Ovary (tissue), 10 donors: Measurements from ENCODE around the gene PCDH8. TPM values are rescaled to one million over a fixed set of nuclear protein-coding genes. Genes with fewer than 3 reads are reported as not detected.

Experiments
- DNase-seq, 5 donors: peaks; one replicate each; pipeline ENCODE4 v3.0.0-alpha.2; 2019 to 2020
- H3K27ac ChIP-seq, 2 donors: fragments of 200-600 bp; one replicate each; pipeline versions ENCODE4 v1.5.1 to v1.8.0; 2019 to 2022
- H3K27me3 ChIP-seq: fragments of 200-600 bp; one replicate; pipeline ENCODE4 v1.8.0; 2022
- H3K36me3 ChIP-seq: fragments of 200-600 bp; sonication (generic); one replicate; pipeline ENCODE4 v1.5.1; 2019
- H3K4me1 ChIP-seq: one replicate; pipeline ENCODE4 v1.8.1; 2013; ENCODE audit warnings: mild to moderate bottlenecking, moderate library complexity; ENCODE audit not compliant: insufficient read depth
- H3K4me3 ChIP-seq: fragments of 200-600 bp; sonication (generic); one replicate; pipeline ENCODE4 v1.5.1; 2017
- H3K9me3 ChIP-seq, 2 donors: fragments of 200-600 bp in 1 of 2; sonication (generic) in 1 of 2; one replicate each; pipeline versions ENCODE4 v1.5.1 to v1.8.1; 2013 to 2019; ENCODE audit warnings: mild to moderate bottlenecking in 1 of 2, moderate library complexity in 1 of 2
- EP300 ChIP-seq: sonication (generic); formaldehyde crosslinking; IDR thresholded peaks from one replicate; pipeline ENCODE4 v1.6.1; 2017; ENCODE audit warnings: antibody characterized with exemption
- POLR2A ChIP-seq: fragments of 450-650 bp; IDR thresholded peaks from one replicate; pipeline ENCODE4 v1.6.1; 2017; ENCODE audit warnings: antibody characterized with exemption, mild to moderate bottlenecking, moderate library complexity
- WGBS, 3 donors: extraction: QIAGEN DNeasy Blood & Tissue Kit in 1 of 3; methylation state at CpG; one replicate each; pipeline versions ENCODE4 v1.1.5 to v1.1.7; 2013 to 2017; 5-methylcytosine and 5-hydroxymethylcytosine counted together
- intact Hi-C, 4 donors: fragments of 100-400 bp; cut with DNase I; formaldehyde crosslinking; loops; one replicate each; pipeline versions ENCODE4 v1.11.0 to v1.15.1; 2022 to 2023
- long read RNA-seq, 3 donors: library from polyadenylated mRNA in 2 of 3; unstranded in 2 of 3; transcript quantifications; one replicate each; pipeline ENCODE4 v2.0.0 and lab custom pipeline, GENCODE V29; 2021 to 2026
- polyA plus RNA-seq, 2 donors: library from polyadenylated mRNA; stranded (reverse); fragments of 200-250 nt in 1 of 2; fragments of 350-450 nt in 1 of 2; fragmentation: Illumina TruSeq in 1 of 2; extraction: RNeasy Lipid Tissue Mini Kit (QIAGEN cat#74804) in 1 of 2; gene quantifications; one replicate each; pipeline ENCODE4 v1.2.3, GENCODE V29; 2013 to 2014
- total RNA-seq, 7 donors: library from RNA; depleted of rRNA in 2 of 7; stranded (reverse); fragments of >200 nt in 2 of 7; fragmentation: NEBNext Ultra II Directional in 3 of 7; extraction: Animal tissue kit (Norgen Biotek cat#: 25700) in 3 of 7; gene quantifications; one replicate each; pipeline versions ENCODE4 v1.1.0 to v1.2.4, GENCODE V29; 2016 to 2023
- TF ChIP-seq, protein P1 (sequence below), 3 donors: fragments of 450-650 bp in 2 of 3; fragments of 200-600 bp in 1 of 3; IDR thresholded peaks; one replicate each; pipeline versions ENCODE4 v1.5.1 to v1.8.0; 2016 to 2022; ENCODE audit warnings: antibody characterized with exemption in 3 of 3, mild to moderate bottlenecking in 1 of 3
- donor health status: DM: no; HTN: no; CAD: no; lungs with moderate emphysema.
- donor health status: DM: no; HTN: no; CAD: no.
- donor health status: Bipolar disorder and iron deficiency.
- donor health status: DM: yes; HTN: yes; CAD: no.
- donor health status: DM: no; HTN: no; CAD: no.
- donor health status: DM: yes; HTN: yes; CAD: no.

The PCDH8 gene, protein sequence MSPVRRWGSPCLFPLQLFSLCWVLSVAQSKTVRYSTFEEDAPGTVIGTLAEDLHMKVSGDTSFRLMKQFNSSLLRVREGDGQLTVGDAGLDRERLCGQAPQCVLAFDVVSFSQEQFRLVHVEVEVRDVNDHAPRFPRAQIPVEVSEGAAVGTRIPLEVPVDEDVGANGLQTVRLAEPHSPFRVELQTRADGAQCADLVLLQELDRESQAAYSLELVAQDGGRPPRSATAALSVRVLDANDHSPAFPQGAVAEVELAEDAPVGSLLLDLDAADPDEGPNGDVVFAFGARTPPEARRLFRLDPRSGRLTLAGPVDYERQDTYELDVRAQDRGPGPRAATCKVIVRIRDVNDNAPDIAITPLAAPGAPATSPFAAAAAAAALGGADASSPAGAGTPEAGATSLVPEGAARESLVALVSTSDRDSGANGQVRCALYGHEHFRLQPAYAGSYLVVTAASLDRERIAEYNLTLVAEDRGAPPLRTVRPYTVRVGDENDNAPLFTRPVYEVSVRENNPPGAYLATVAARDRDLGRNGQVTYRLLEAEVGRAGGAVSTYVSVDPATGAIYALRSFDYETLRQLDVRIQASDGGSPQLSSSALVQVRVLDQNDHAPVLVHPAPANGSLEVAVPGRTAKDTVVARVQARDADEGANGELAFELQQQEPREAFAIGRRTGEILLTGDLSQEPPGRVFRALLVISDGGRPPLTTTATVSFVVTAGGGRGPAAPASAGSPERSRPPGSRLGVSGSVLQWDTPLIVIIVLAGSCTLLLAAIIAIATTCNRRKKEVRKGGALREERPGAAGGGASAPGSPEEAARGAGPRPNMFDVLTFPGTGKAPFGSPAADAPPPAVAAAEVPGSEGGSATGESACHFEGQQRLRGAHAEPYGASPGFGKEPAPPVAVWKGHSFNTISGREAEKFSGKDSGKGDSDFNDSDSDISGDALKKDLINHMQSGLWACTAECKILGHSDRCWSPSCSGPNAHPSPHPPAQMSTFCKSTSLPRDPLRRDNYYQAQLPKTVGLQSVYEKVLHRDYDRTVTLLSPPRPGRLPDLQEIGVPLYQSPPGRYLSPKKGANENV
- total RNA-seq (not detected), polyA plus RNA-seq (under 1 TPM in 1 of 2 donors, not detected in 1; 0.06 TPM)
- long read RNA-seq, donor 1, result 0 reads
- long read RNA-seq, donor 2, full-length matches to known transcripts, result 2 of 2 reads
- long read RNA-seq, donor 2, partial matches to known transcripts, result 0 of 2 reads
- long read RNA-seq, donor 2, other reads (novel, unspliced or antisense), result 0 of 2 reads
- long read RNA-seq, donor 3, result 0 reads

DNA sequence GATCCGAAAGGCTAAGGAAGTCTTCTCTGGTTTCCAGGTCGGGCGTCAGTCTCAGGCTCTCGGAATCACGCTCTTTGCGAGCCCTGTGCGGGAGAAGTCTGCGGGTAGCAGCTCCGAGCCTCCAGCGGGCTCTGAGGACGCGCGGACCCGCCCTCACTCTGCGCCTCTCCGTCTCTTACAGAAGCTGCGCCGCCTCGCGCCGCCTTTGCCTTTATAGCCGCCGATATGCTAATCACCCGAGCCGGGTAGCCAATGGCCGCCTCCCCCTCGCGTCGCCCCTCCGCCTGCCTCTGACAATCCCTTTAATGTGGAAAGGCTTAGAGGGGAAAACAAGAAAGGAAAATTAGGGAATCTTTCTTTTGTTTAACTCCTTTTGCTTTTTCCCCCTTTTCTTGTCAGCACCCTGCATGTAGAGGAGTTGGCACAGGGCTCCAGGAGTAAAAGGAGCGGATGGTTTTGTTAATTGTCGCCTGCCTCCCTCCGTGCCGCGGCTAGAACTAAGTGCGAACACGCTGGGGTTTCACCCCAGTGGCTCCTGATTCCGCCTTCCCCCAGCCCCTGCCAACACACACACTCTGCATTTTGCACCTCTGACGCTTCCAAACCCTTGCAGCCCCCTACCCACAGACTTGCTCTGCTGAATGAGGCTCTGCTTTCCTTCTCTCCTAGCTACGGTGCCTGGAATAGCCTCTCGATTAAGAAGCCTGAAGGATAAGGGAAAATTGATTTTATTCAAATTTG is at the start of gene PCDH8:
Gene PCDH8 (minus strand): TSS at position 186 of the 741 bp plus-strand sequence. CDS start 204 bp downstream, outside the sequence.
- H3K9me3 ChIP-seq, result peaks cover 0 to 25% of the 10 kb centered on the region in 2 donors
- 1 to 2% (median 1%) methylated on average over 40 to 41 of the region's 41 CpGs for WGBS, 3 donors
- no peak within 1 kb of the TSS for H3K27ac ChIP-seq
- TF ChIP-seq POLR2A, result no peak
- TF ChIP-seq, protein P1, sequence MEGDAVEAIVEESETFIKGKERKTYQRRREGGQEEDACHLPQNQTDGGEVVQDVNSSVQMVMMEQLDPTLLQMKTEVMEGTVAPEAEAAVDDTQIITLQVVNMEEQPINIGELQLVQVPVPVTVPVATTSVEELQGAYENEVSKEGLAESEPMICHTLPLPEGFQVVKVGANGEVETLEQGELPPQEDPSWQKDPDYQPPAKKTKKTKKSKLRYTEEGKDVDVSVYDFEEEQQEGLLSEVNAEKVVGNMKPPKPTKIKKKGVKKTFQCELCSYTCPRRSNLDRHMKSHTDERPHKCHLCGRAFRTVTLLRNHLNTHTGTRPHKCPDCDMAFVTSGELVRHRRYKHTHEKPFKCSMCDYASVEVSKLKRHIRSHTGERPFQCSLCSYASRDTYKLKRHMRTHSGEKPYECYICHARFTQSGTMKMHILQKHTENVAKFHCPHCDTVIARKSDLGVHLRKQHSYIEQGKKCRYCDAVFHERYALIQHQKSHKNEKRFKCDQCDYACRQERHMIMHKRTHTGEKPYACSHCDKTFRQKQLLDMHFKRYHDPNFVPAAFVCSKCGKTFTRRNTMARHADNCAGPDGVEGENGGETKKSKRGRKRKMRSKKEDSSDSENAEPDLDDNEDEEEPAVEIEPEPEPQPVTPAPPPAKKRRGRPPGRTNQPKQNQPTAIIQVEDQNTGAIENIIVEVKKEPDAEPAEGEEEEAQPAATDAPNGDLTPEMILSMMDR (IDR thresholded peaks at IDR 0.05), result no peak
- TF ChIP-seq EP300, result no peak
- no peak within 1 kb of the TSS for H3K4me3 ChIP-seq
- intact Hi-C loops, result no loop called here
- H3K36me3 ChIP-seq, result no peaks in the 10 kb centered on the region
- H3K27me3 ChIP-seq, result peaks cover 10% of the 10 kb centered on the region
- peaks cover 6% of the 10 kb centered on the region for H3K4me1 ChIP-seq
- DNase-seq, result no peak

DNA sequence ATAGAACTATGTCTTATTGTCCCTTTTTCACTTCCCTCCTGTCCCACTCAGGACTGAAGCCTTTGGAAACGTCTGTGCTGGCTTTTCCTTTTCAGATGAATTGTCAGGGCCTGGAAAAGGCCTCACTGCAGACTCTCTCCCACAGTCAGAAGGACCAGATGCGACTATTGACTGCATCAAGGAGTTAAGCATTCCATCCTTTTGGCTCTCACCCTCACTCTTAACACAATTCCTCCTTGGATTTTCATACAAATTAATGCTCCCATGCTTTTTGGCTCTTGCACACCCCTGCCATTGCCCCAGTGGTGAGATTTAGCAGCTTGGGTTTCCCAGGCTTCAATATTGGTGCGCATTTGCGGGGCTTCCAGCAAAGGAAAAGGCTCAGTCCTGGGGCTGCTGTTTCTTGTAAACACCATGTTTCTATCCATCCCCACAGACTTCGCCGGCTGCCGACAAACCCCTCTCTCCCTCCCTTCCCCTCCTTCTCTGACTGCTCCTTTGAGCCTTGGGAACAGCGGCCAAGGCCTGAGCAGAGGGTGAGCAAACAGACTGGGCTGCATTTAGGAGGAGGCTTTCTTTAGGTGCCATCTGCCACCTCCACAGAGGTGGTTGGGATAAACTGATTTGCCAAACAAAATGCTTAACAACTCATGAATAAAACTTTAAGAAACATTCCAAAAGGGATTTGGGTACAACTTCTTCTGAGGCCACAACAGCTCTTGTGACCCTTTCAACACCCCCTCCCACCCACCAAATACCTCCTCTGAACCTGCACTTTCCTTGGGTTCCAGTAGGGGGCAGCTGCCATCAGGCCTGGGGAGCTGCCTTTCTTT is 48.6 kb upstream of the PCDH8 start:
- H3K9me3 ChIP-seq, result no peaks in the 10 kb centered on the region
- intact Hi-C loops, result no loop called here
- H3K27me3 ChIP-seq, result no peaks in the 10 kb centered on the region
- no peaks in the 10 kb centered on the region for H3K36me3 ChIP-seq
- TF ChIP-seq POLR2A (no peak), EP300 (no peak)
- TF ChIP-seq, protein P1 (IDR thresholded peaks at IDR 0.05), result no peak
- WGBS, 3 donors, result 21 to 38% (median 33%) methylated on average over 8 of the region's 8 CpGs
- no peak overlapping the region for H3K27ac ChIP-seq
- no peak overlapping the region for H3K4me3 ChIP-seq
- peaks cover 2% of the 10 kb centered on the region for H3K4me1 ChIP-seq
- DNase-seq, result peak in 1 of 5 donors; percentile 28

DNA sequence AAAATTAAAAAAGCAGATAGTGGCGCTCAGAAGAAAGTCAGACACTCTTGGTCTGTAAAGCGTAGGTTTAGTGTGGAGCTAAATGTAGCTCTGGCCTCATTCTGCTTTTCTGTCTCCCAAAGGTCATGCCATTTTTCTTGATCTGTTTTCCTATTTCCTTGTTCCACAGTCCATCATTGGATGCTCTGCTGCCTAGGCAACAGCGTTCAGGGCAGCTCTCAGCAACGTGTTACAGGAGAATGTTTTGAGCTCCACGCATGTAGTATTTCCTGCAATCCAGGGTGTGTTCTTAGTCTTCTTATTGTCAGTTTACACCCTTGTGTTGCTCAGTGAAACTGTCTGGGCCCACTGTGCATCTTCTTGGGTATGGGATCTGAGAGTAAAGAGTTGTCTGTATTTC is 46.0 kb upstream of the PCDH8 start:
- intact Hi-C loops, result no loop called here

DNA sequence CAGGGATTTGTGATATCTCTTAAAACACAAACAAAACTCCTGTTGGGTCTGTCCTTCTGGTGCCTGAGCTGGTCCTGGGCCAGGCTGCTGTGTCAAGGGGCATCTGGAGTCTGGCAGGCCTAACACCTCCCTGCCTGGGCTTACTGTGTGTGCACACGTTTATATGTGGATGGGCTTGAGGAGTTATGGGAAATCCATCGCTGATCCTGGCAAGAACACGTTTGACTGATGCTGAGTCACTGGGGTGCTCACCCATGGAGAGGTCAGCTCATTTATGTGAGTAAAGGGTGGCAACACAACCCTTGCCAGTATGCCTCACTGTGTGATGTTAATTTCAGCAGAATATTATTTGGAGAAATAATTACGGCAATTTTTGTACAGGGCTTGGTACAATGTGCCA is 44.5 kb upstream of the PCDH8 start:
- peaks cover 2% of the 10 kb centered on the region for H3K4me1 ChIP-seq
- no peak for DNase-seq
- no peaks in the 10 kb centered on the region for H3K36me3 ChIP-seq
- H3K27me3 ChIP-seq, result no peaks in the 10 kb centered on the region
- no peaks in the 10 kb centered on the region for H3K9me3 ChIP-seq
- intact Hi-C loops, result no loop called here
- WGBS, 3 donors, result 60 to 67% (median 67%) methylated on average over 4 of the region's 4 CpGs
- no peak overlapping the region for H3K4me3 ChIP-seq
- TF ChIP-seq POLR2A, result no peak
- TF ChIP-seq, protein P1 (IDR thresholded peaks at IDR 0.05), result no peak
- no peak for TF ChIP-seq EP300
- H3K27ac ChIP-seq, result no peak overlapping the region

More for the DNA sequence above, 46.0 kb upstream of the PCDH8 start:
- DNase-seq, result no peak
- Histone ChIP-seq H3K27me3 (no peaks in the 10 kb centered on the region), H3K4me1 (peaks cover 2% of the 10 kb centered on the region), H3K36me3 (no peaks in the 10 kb centered on the region), H3K4me3 (no peak overlapping the region), H3K27ac (no peak overlapping the region), H3K9me3 (no peaks in the 10 kb centered on the region)
- TF ChIP-seq EP300, result no peak
- WGBS, 3 donors, result 68 to 77% (median 76%) methylated on average over 5 of the region's 5 CpGs
